IMR-90 (cell line): Measurements from ENCODE around the gene TNNT1. TPM values are rescaled to one million over a fixed set of nuclear protein-coding genes. Genes with fewer than 3 reads are reported as not detected.

Experiments used
- NFE2L2 ChIP-seq: fragments of 150-350 bp; IDR thresholded peaks from 2 replicates; pipeline ENCODE4 v1.6.1; 2016; ENCODE audit warnings: low read depth, mild to moderate bottlenecking, low read length
- SMC3 ChIP-seq: fragments of 150-350 bp; IDR thresholded peaks from 2 replicates; pipeline ENCODE4 v1.6.1; 2016; ENCODE audit warnings: low read depth, mild to moderate bottlenecking, antibody characterized with exemption, low read length, moderate library complexity
- polyA plus RNA-seq, 3 experiments: library from polyadenylated mRNA; depleted of rRNA; stranded (reverse); fragments of >200 nt; gene quantifications; 2 replicates each; pipeline ENCODE4 v1.2.3, GENCODE V29; 2012; ENCODE audit warnings: low replicate concordance in 1 of 3
- total RNA-seq: library from RNA; depleted of rRNA; stranded (reverse); fragments of >200 nt; gene quantifications from 2 replicates; pipeline ENCODE4 v1.2.3, GENCODE V29; 2012
- TF ChIP-seq, protein P1 (sequence below): fragments of 150-350 bp; IDR thresholded peaks from 2 replicates; pipeline ENCODE4 v1.6.1; 2016; ENCODE audit warnings: low read depth, mild to moderate bottlenecking, low read length, moderate library complexity, borderline replicate concordance
- TF ChIP-seq, protein P2 (sequence below): fragments of 150-350 bp; IDR thresholded peaks from 2 replicates; pipeline ENCODE4 v1.6.1; 2017; ENCODE audit warnings: mild to moderate bottlenecking, antibody characterized with exemption, low read length, low read depth

Gene TNNT1
- total and polyA plus RNA-seq, 2 of the 4 experiments (the other 2 are of a cell fraction) = 1.3 to 2.6 TPM

DNA sequence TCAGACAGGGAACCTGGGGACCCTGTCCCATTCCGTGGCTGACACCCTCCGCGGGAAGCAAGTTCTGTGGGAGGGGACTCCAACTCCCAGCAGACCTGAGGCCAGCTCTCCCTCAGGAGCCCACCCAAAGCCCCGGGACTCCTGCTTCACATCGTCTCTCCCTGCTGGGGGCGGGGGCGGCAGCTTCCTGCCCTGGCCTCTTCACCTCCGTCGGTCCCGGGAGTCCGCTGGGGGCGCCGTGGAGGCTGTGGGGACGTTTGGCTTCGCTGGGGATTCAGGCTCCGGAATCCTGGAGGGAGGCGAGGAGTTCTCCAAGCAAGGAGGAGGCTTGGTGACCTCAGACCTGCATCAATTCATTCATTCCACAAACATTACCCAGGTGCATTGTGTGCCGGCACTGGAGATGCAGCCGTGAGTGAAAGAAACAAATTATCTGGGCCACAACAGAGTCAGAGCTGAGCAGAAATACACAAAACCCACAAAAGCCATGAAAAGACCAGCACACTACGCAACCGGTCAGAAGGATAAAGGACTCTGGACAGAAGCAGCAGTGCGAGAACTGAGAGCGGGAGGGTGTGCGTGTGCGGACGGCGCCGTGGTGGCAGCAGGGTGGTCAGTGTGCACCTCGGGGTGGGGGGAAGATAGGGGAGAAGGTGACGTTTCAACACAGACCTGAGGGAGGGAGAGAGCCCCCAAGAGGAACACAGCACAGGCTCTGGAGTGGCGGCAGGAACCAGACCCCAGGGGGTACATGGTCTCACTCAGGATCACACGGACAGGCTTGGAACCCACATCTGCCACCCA lies 54.3 kb downstream of the TNNT1 start (continued):
- TF ChIP-seq, protein P1, sequence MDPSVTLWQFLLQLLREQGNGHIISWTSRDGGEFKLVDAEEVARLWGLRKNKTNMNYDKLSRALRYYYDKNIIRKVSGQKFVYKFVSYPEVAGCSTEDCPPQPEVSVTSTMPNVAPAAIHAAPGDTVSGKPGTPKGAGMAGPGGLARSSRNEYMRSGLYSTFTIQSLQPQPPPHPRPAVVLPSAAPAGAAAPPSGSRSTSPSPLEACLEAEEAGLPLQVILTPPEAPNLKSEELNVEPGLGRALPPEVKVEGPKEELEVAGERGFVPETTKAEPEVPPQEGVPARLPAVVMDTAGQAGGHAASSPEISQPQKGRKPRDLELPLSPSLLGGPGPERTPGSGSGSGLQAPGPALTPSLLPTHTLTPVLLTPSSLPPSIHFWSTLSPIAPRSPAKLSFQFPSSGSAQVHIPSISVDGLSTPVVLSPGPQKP = no peak
- TF ChIP-seq NFE2L2 (no peak), SMC3 (no peak)
- TF ChIP-seq, protein P2, sequence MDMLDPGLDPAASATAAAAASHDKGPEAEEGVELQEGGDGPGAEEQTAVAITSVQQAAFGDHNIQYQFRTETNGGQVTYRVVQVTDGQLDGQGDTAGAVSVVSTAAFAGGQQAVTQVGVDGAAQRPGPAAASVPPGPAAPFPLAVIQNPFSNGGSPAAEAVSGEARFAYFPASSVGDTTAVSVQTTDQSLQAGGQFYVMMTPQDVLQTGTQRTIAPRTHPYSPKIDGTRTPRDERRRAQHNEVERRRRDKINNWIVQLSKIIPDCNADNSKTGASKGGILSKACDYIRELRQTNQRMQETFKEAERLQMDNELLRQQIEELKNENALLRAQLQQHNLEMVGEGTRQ = no peak
